Neural cell (in vitro differentiated cells): ENCODE data around the gene AKR7A3. TPM values are rescaled to one million over a fixed set of nuclear protein-coding genes. Genes with fewer than 3 reads are reported as not detected.

Source experiments
- H2AFZ ChIP-seq: fragments of 200-600, 300-800 bp; sonication (generic), shearing (Covaris generic); 2 replicates; pipeline ENCODE4 v1.6.0; 2014; ENCODE audit warnings: low read depth, mild to moderate bottlenecking, antibody characterized with exemption, low read length, moderate library complexity
- H3F3A ChIP-seq: fragments of 200-600 bp; shearing (Covaris generic); 2 replicates; pipeline ENCODE4 v1.6.1; 2016; ENCODE audit warnings: mild to moderate bottlenecking, moderate library complexity, mixed read lengths, antibody characterized with exemption, low read length; ENCODE audit not compliant: insufficient read depth, poor library complexity, severe bottlenecking
- H3K27ac ChIP-seq: fragments of 200-600, 300-800 bp; sonication (generic), shearing (Covaris generic); 2 replicates; pipeline ENCODE4 v1.5.1; 2014; ENCODE audit warnings: mild to moderate bottlenecking, low read length, moderate library complexity
- H3K27me3 ChIP-seq: fragments of 300-800, 200-600 bp; sonication (generic), shearing (Covaris generic); 2 replicates; pipeline ENCODE4 v1.6.0; 2014; ENCODE audit warnings: mild to moderate bottlenecking, low read depth, low read length, moderate library complexity; ENCODE audit not compliant: insufficient read depth
- H3K36me3 ChIP-seq: fragments of 300-800, 200-600 bp; sonication (generic), shearing (Covaris generic); 2 replicates; pipeline ENCODE4 v1.5.1; 2014; ENCODE audit warnings: mild to moderate bottlenecking, antibody characterized with exemption, low read length, moderate library complexity; ENCODE audit not compliant: insufficient read depth
- H3K4me2 ChIP-seq: fragments of 300-800, 200-600 bp; sonication (generic), shearing (Covaris generic); 2 replicates; pipeline ENCODE4 v1.6.0; 2014; ENCODE audit warnings: mild to moderate bottlenecking, low read length
- H3K4me3 ChIP-seq: fragments of 300-800, 200-600 bp; sonication (generic), shearing (Covaris generic); 2 replicates; pipeline ENCODE4 v1.5.1; 2014; ENCODE audit warnings: mild to moderate bottlenecking, low read length, moderate library complexity
- H3K79me2 ChIP-seq: fragments of 200-600 bp; shearing (Covaris generic); replicated peaks from 2 replicates; pipeline ENCODE4 v1.6.0; 2014; ENCODE audit warnings: mild to moderate bottlenecking, low read length, moderate library complexity; ENCODE audit not compliant: insufficient read depth
- H3K9ac ChIP-seq: fragments of 300-800, 200-600 bp; sonication (generic), shearing (Covaris generic); 2 replicates; pipeline ENCODE4 v1.6.1; 2016; ENCODE audit warnings: mild to moderate bottlenecking, low read length, mixed read lengths
- H3K9me2 ChIP-seq: fragments of 200-600 bp; shearing (Covaris generic); 2 replicates; pipeline ENCODE4 v1.6.1; 2016; ENCODE audit warnings: mild to moderate bottlenecking, low read length, mixed read lengths; ENCODE audit not compliant: insufficient read depth
- H3K9me3 ChIP-seq: fragments of 200-600, 300-800 bp; sonication (generic), shearing (Covaris generic); 2 replicates; pipeline ENCODE4 v1.6.1; 2016; ENCODE audit warnings: mild to moderate bottlenecking, mixed run types, low read length, moderate library complexity, mixed read lengths
- H4K20me1 ChIP-seq: fragments of 200-600 bp; shearing (Covaris generic); 2 replicates; pipeline ENCODE4 v1.6.1; 2016; ENCODE audit warnings: mild to moderate bottlenecking, mixed run types; ENCODE audit not compliant: insufficient read depth
- CTCF ChIP-seq: fragments of 450-650 bp; IDR thresholded peaks from 2 replicates; pipeline ENCODE4 v1.5.1; 2014; ENCODE audit warnings: antibody characterized with exemption, mild to moderate bottlenecking, moderate library complexity; ENCODE audit not compliant: poor library complexity, severe bottlenecking
- EP300 ChIP-seq: fragments of 450-650 bp; conservative IDR thresholded peaks from 2 replicates; pipeline ENCODE4 v1.6.1; 2014; ENCODE audit warnings: antibody characterized with exemption, mild to moderate bottlenecking, moderate library complexity; ENCODE audit not compliant: poor library complexity, severe bottlenecking
- EZH2 ChIP-seq: fragments of 200-600, 300-800 bp; shearing (Covaris generic), sonication (generic); IDR thresholded peaks from 2 replicates; pipeline ENCODE4 v1.6.1; 2014; ENCODE audit warnings: antibody characterized with exemption, low read length, borderline replicate concordance, mild to moderate bottlenecking; ENCODE audit not compliant: insufficient read depth, poor library complexity, severe bottlenecking
- MXI1 ChIP-seq: fragments of 450-650 bp; conservative IDR thresholded peaks from 2 replicates; pipeline ENCODE4 v1.6.1; 2014; ENCODE audit warnings: antibody characterized with exemption, mild to moderate bottlenecking; ENCODE audit not compliant: poor library complexity, severe bottlenecking
- POLR2AphosphoS5 ChIP-seq: IDR thresholded peaks from 2 replicates; pipeline ENCODE4 v1.6.1; 2012
- RAD21 ChIP-seq: fragments of 450-650 bp; conservative IDR thresholded peaks from 2 replicates; pipeline ENCODE4 v1.6.1; 2014; ENCODE audit warnings: antibody characterized with exemption, mild to moderate bottlenecking, moderate library complexity
- REST ChIP-seq: IDR thresholded peaks from 2 replicates; pipeline ENCODE4 v1.6.1; 2012; ENCODE audit warnings: borderline replicate concordance
- SMC3 ChIP-seq: fragments of 450-650 bp; conservative IDR thresholded peaks from 2 replicates; pipeline ENCODE4 v1.6.1; 2014; ENCODE audit warnings: antibody characterized with exemption, mild to moderate bottlenecking, moderate library complexity; ENCODE audit not compliant: poor library complexity
- TAF1 ChIP-seq: IDR thresholded peaks from 2 replicates; pipeline ENCODE4 v1.6.1; 2012; ENCODE audit warnings: low read depth
- polyA plus RNA-seq: library from polyadenylated mRNA; depleted of rRNA; stranded (reverse); fragments of >200 nt; gene quantifications from 2 replicates; pipeline ENCODE4 v1.2.3, GENCODE V29; 2014

AKR7A3 gene
- polyA plus RNA-seq, 1 donor from 2014 or later = 2.9 TPM

- no peaks in the 10 kb centered on the region for H3K36me3 ChIP-seq
- no peak overlapping the region for H2AFZ ChIP-seq
- H3F3A ChIP-seq = no peaks in the 10 kb centered on the region
- no peak overlapping the region for H3K27ac ChIP-seq
- no peaks in the 10 kb centered on the region for H3K27me3 ChIP-seq
- H4K20me1 ChIP-seq = no peaks in the 10 kb centered on the region
- H3K9ac ChIP-seq = no peak overlapping the region
- no peak overlapping the region for H3K4me2 ChIP-seq
- H3K9me2 ChIP-seq = no peaks in the 10 kb centered on the region
- no peak overlapping the region for H3K4me3 ChIP-seq
- no peaks in the 10 kb centered on the region for H3K79me2 ChIP-seq
- no peaks in the 10 kb centered on the region for H3K9me3 ChIP-seq
- TF ChIP-seq CTCF (no peak), POLR2AphosphoS5 (no peak), EP300 (no peak), TAF1 (no peak), EZH2 (no peak), RAD21 (no peak), REST (no peak), MXI1 (no peak), SMC3 (no peak)
Observed at GRCh38 chr1:19329611-19330010, 41.0 kb upstream of the AKR7A3 start.

GRCh38 chr1:19329188-19329587, 40.6 kb upstream of the AKR7A3 start:
- no peaks in the 10 kb centered on the region for H3K36me3 ChIP-seq
- H3K4me3 ChIP-seq = no peak overlapping the region

GRCh38 chr1:19328486-19328885, 39.9 kb upstream of the AKR7A3 start:
- Histone ChIP-seq H4K20me1 (no peaks in the 10 kb centered on the region), H3K4me3 (no peak overlapping the region), H3F3A (no peaks in the 10 kb centered on the region), H3K36me3 (no peaks in the 10 kb centered on the region), H2AFZ (no peak overlapping the region), H3K9ac (no peak overlapping the region), H3K79me2 (no peaks in the 10 kb centered on the region), H3K27me3 (no peaks in the 10 kb centered on the region), H3K9me3 (no peaks in the 10 kb centered on the region), H3K9me2 (no peaks in the 10 kb centered on the region), H3K27ac (no peak overlapping the region), H3K4me2 (no peak overlapping the region)
- no peak for TF ChIP-seq CTCF
- TF ChIP-seq TAF1 = no peak
- TF ChIP-seq MXI1 = no peak
- TF ChIP-seq EZH2 = no peak
- no peak for TF ChIP-seq REST
- no peak for TF ChIP-seq POLR2AphosphoS5
- no peak for TF ChIP-seq RAD21
- TF ChIP-seq EP300 = no peak

More at GRCh38 chr1:19329188-19329587, 40.6 kb upstream of the AKR7A3 start:
- Histone ChIP-seq H3K9me2 (no peaks in the 10 kb centered on the region), H3K9me3 (no peaks in the 10 kb centered on the region), H3F3A (no peaks in the 10 kb centered on the region), H4K20me1 (no peaks in the 10 kb centered on the region), H3K4me2 (no peak overlapping the region), H3K27me3 (no peaks in the 10 kb centered on the region), H3K9ac (no peak overlapping the region), H2AFZ (no peak overlapping the region), H3K79me2 (no peaks in the 10 kb centered on the region), H3K27ac (no peak overlapping the region)
- no peak for TF ChIP-seq SMC3
- no peak for TF ChIP-seq MXI1
- no peak for TF ChIP-seq EZH2
- no peak for TF ChIP-seq POLR2AphosphoS5
